GM12891 (cell line): ENCODE data around the gene GDPD2.

Experiments used
- DNase-seq: peaks from one replicate; pipeline ENCODE4 v3.0.0; 2011; ENCODE audit warnings: low spot score; ENCODE audit not compliant: insufficient read length
- FAIRE-seq: peaks from 2 replicates; lab custom pipeline; 2011; peaks lifted over from hg19 to GRCh38; lab: Jason Lieb, UNC
- PAX5 ChIP-seq: IDR thresholded peaks from 2 replicates; pipeline ENCODE4 v1.6.1; 2011; ENCODE audit warnings: low read length, moderate library complexity, mild to moderate bottlenecking; ENCODE audit not compliant: insufficient read depth, severe bottlenecking
- POLR2A ChIP-seq: IDR thresholded peaks from 2 replicates; pipeline ENCODE4 v1.6.1; 2011; ENCODE audit warnings: low read depth, low read length, control low read depth
- POLR2AphosphoS5 ChIP-seq: IDR thresholded peaks from 2 replicates; pipeline ENCODE4 v1.6.1; 2011; ENCODE audit warnings: low read depth, low read length, control low read depth
- POU2F2 ChIP-seq: IDR thresholded peaks from 2 replicates; pipeline ENCODE4 v1.6.1; 2011; ENCODE audit warnings: low read depth, mild to moderate bottlenecking, control low read depth, low read length, moderate library complexity
- SPI1 ChIP-seq: IDR thresholded peaks from 2 replicates; pipeline ENCODE4 v1.6.1; 2011; ENCODE audit warnings: low read depth, low read length, control low read depth
- TAF1 ChIP-seq: IDR thresholded peaks from 2 replicates; pipeline ENCODE4 v1.6.1; 2011; ENCODE audit warnings: low read depth, low read length, control low read depth

Gene GDPD2

DNA sequence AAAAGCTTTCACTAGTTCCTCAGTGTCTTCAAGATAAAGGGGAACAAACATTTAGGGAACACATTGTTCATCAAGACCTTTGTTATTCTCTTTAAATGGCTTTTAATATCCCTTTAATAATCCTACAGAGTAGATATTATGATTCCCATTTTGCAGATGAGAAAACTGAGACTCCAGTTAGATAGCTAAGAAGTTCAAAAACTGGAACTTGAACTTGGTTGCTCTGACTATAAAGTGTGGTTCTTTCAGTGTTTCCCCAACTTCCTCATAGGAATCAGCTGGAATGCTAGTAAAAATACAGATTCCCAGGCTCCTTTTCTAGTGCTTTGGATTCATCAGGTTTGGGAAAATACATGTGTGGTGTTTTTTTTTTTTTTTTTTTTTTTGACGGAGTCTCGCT, 59.2 kb downstream of the GDPD2 start:
- no peak for DNase-seq
- TF ChIP-seq POLR2AphosphoS5 (no peak), TAF1 (no peak), PAX5 (no peak), POU2F2 (no peak), POLR2A (no peak), SPI1 (no peak)
- no peak for FAIRE-seq
